Cardiac fibroblast (primary cell): ENCODE data around the gene RHOT2.
A peak's percentile ranks its signal among the peaks of the same experiment; 100 is the strongest.

Source experiments
- DNase-seq, 2 donors: peaks; one replicate each; pipeline versions ENCODE4 v3.0.0 to v3.0.0-alpha.2; 2010; ENCODE audit warnings: low read depth in 2 of 2
- H3K4me3 ChIP-seq, 2 donors: replicated peaks in 1 of 2; 1 replicate in 1 of 2; 2 replicates in 1 of 2; pipeline ENCODE4 v1.5.1; 2011; ENCODE audit warnings: low read depth in 2 of 2, low read length in 2 of 2, mild to moderate bottlenecking in 2 of 2, moderate library complexity in 1 of 2
- TF ChIP-seq, protein P1 (sequence below): IDR thresholded peaks from one replicate; pipeline ENCODE4 v1.5.1; 2011; ENCODE audit warnings: low read depth, mild to moderate bottlenecking, low read length, inconsistent platforms

RHOT2 gene

DNA sequence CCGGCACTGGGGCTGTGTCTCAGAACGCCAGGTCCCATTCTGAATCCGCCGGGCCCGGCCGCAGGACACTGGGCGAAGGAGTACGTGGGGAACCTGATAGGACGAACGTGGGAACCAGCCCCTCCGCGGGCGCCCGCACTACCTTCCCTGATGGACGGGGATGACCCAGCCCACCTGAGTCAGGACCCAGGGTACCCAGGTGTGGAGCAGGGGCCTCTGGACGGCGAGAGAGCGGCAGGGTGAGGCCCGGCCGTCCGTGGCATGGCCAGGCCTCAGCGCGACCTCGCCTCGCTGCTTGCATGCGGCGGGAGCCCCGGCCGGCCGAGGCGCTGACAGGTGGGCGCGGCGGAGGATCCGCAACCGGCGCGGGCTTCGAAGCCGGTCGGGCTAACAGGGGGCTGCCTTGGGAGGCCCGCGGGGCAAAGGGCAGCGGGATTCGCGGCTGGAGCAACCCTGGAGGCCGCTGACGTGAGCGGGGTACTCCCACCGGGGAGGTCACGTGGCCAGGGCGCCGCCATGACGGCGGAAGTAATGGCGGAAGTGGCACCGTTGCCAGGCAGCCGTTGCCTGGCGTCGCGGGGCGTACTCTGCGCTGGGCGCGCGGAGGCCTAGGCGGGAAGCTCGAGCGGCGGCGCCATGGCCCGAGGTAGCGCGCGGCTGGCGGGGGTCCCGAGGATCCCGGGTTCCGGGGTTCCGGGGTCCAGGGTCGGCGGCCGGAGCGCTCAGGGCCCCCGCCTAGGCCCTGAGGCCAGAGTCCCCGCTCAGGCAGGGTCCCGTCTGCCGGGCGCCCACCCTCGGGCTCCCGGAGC is 18.9 kb upstream of the RHOT2 start, which contains the start of gene WDR90:
WDR90 (plus strand) TSS at position 585 of the 809 bp plus-strand sequence; CDS start at position 637, 52 bp downstream.
- peak within 1 kb of the TSS; percentile 52 to 68 for H3K4me3 ChIP-seq
- TF ChIP-seq, protein P1, sequence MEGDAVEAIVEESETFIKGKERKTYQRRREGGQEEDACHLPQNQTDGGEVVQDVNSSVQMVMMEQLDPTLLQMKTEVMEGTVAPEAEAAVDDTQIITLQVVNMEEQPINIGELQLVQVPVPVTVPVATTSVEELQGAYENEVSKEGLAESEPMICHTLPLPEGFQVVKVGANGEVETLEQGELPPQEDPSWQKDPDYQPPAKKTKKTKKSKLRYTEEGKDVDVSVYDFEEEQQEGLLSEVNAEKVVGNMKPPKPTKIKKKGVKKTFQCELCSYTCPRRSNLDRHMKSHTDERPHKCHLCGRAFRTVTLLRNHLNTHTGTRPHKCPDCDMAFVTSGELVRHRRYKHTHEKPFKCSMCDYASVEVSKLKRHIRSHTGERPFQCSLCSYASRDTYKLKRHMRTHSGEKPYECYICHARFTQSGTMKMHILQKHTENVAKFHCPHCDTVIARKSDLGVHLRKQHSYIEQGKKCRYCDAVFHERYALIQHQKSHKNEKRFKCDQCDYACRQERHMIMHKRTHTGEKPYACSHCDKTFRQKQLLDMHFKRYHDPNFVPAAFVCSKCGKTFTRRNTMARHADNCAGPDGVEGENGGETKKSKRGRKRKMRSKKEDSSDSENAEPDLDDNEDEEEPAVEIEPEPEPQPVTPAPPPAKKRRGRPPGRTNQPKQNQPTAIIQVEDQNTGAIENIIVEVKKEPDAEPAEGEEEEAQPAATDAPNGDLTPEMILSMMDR, result no peak
- DNase-seq, result peak; percentile 90 to 94

DNA sequence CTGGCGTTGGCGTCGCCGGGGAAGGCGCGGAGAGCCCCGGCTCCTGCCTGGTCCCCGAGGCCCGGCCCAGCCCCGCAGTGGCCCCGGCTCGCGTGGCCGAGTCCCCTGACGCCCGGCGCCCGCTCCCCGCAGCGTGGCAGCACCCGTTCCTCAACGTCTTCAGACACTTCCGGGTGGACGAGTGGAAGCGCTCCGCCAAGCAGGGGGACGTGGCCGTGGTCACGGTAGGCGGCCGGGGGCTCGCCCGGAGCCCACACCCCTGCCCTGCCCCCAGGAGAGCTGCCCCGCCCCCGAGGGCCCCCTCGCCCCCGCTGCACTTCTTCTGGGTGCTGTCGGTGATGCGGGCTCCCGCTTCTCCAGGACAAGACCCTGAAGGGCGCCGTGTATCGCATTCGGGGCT is 18.3 kb upstream of the RHOT2 start:
- TF ChIP-seq, protein P1, result no peak
- DNase-seq, result no peak
- peak overlapping the region; percentile 52 to 68 for H3K4me3 ChIP-seq

DNA sequence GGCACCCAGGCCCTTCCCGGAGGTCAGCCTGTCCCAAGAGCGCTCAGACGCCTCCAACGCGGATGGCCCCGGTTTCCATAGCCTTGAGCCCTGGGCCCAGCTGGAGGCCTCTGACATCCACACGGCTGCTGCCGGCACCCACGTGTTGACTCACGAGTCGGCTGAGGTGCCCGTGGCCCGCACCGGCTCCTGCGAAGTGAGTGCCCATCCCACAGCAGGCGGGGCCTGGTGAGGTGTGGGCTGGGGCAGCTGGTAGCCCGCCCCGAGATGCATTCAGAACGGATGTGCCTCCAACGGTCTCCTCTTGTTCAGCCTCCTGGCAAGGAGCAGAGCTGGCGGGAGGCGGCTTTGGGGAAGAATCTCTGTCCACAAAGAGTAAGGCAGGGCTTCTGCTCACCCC is 16.1 kb upstream of the RHOT2 start:
- TF ChIP-seq, protein P1, result no peak
- H3K4me3 ChIP-seq, result no peak overlapping the region
- no peak for DNase-seq

DNA sequence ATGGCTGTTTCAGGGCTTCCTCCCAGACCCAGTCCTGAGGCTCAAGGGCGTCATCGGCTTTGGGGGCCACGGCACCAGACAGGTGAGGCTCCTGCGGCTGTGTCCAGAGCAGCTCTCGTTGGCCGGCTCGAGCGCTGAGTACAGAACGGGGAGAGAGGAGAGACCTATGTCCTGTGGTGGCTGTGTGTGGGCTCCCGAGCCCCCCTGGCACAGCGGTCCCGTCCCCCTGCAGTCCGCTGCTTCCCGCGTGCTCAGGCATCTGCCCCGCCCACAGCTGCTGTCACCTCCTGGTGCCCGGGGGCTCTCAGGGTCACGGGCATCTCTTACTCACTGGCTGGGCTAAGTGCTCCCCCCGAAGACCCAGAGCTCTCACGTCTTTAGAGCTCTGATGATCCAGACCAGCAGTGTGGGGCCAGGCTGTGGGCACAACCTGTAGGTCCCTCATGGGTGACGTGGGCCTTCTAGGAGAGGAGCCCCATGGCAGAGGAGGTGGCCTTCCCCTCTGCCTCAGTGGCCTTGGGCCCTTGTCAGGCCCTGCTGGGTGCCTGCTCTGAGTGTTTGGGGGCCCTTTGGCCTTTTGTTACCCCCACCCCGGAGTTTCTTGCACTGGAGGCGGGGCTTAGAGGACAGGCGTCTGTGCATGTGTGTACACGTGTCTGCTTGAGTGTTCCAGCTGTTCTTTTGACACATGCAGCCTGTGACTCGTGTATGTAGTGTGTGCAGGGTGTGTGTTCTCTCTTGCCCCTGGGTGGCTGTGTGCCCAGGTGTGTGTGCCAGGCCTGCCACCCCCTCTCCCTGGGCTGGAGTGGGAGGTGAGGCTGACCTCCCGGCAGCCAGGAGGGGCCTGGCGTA is 15.3 kb upstream of the RHOT2 start:
- no peak for DNase-seq
- TF ChIP-seq, protein P1, result no peak
- H3K4me3 ChIP-seq, result no peak overlapping the region

DNA sequence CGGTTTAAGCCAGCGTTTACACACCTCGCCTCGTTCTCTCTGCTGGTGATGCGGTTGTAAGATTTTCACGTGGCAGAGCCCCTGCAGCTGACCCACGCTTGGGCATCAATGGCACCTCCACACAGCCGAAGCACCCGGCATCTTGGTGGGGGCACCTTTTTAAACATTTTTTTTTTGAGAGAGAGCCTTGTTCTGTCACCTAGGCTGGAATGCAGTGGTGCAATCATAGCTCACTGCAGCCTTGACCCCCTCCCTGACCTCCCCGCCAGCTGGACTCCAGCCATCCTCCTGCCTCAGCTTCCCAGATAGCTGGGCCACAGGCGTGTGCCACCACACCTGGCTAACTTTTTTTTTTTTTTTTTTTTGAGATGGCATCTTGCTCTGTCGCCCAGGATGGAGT is 13.9 kb upstream of the RHOT2 start:
- no peak for DNase-seq
- TF ChIP-seq, protein P1, result no peak
- H3K4me3 ChIP-seq, result no peak overlapping the region

DNA sequence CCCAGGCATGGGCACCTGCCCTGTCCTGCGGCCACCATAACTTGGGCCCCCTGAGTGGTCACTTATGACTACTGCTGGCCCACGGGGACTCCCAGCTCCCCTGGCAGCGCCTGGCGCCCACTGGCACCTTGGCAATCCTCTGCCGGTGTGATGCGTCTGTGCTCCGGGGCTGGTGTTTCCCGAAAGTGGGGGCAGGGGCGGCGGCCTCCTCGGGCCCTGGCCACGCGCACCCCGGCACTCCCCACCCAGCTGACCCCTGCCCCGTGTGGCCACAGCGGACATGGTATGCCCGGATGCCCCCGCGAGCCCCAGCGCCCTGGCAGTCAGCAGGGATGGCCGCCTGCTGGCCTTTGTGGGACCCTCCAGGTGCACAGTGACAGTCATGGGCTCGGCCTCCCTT is 10.4 kb upstream of the RHOT2 start:
- no peak for DNase-seq
- TF ChIP-seq, protein P1, result no peak
- H3K4me3 ChIP-seq, result no peak overlapping the region
